HG02973 (cell line): Measurements from ENCODE around the gene GDPD5.

Experiments used
- ATAC-seq: cut with Tn5 transposase; IDR thresholded peaks from one replicate; pipeline ENCODE4 v1.9.1; 2021; ENCODE audit warnings: moderate library complexity; ENCODE audit not compliant: unreplicated experiment

Gene GDPD5

DNA sequence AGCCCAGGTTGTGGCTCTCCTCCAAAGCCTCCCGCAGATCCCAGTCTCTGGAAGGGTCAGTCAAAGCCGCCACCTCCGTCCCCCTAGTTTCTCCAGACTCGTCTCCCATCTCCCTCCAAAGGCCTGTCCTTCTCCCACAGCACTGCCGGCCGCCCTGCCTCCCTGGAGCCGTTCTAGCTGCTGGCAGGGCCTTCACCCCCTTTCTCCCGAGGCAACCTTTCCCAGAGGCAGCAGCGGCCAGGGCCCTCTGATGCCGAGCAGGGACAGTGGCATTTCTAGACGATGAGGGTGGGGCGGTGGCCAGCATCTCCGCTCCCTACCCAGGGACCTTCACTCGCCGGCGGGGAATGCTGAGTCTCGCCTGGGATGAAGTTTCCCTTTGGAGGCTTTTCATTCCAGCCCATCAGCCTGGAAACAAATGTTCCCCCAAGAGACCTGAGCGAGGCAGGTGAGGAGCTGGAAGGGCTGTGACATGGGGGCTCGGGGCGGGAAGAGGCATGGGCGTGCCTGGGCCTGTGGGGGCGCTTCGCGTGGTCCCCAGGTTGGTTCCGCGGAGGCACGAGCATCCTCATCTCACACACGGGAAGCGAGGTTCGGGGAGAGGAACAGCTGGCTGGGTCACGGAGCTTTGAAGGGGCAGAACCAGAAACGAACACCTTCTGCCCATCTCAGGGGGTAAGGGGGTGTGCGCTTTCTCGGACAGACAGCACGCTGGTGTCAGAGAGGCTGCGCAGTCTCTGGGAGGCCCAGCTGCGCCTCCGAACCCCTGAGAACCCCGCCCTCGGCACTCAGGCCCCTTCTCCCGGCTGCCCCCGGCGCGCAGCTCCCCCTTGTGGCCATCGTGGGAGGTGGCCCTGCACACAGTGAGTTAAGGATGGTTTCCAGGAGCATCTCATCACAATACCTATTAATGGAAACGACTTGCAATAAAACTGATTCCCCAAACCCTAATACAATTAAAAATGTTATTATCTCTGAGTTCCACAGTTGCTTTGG, 74.6 kb downstream of the GDPD5 start:
- ATAC-seq, result no peak

DNA sequence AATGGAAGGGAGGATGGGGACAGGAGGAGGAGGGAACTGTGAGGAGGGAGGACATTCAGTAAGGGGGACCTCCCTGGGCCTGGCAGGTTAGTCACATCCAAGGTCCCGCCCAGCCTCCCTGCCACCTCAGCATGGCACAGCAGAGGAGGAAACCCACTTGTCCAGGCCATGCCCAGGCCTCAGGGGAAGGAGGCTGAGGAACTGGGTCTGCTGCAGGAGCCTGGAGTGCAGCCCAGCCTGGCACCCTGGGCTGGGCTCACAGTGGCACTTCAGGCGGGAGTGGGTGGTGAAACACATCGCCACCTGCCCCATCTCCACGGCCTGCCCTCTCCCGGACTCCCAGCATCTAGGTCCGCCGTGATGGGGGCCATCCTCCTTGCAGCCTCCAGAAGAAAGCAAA, 75.5 kb downstream of the GDPD5 start:
- no peak for ATAC-seq

DNA sequence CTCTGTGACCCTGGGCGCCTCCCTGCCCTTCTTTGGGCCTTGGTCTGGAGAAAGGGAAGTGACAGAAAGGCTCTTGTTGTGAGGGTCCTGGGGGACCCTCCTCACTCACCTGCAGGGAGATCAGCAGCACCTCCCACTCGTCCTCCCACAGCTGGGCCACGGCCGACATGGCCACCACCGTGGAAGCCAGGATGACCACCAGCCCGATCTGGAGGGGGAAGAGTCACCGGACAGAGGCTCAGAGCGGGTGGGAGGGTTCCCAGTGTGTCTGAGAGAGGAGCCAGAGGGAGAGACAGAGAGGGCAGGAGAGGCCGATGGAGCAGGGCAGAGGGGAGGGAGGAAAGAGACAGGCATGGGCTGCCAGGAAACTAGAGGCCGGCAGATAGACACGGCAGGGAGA, 76.0 kb downstream of the GDPD5 start:
- no peak for ATAC-seq

DNA sequence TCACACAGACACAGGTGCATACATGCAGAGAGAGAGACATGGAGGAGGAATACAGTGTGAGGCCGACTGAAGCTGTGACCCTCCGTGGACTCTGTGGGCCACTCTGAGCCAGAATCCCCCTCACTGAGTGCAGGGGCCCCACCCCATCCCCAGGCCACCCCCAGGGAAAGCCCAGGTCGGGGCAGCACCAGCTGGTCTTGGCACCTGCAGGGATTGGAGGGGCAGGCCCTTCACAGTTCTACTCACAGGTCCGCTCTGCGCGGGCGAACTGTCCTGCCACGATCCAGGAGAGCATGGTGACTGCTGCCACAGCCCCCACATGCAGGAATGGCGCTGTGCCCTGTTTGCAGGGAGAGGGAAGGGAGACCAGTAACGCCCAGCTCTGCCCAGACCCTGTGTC, 76.5 kb downstream of the GDPD5 start:
- no peak for ATAC-seq

DNA sequence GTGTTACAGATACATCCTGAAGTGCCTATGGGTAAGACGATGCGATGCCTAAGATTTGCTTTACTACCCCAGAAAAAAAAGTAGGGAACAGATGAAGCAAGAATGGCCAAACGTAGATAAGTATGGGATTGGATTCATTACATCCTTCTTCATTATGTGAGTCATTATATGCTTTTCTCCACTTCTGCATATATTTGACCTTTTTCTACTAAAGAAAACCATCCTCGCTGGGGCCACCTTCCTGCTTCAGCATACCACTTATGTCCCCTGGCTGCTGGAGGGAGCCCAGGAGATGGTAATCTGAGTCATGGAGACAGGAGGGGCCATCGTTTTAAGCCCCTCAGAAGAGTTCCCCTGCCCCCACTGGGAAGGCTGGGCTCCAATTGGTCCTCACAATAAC, 78.3 kb downstream of the GDPD5 start:
- no peak for ATAC-seq

DNA sequence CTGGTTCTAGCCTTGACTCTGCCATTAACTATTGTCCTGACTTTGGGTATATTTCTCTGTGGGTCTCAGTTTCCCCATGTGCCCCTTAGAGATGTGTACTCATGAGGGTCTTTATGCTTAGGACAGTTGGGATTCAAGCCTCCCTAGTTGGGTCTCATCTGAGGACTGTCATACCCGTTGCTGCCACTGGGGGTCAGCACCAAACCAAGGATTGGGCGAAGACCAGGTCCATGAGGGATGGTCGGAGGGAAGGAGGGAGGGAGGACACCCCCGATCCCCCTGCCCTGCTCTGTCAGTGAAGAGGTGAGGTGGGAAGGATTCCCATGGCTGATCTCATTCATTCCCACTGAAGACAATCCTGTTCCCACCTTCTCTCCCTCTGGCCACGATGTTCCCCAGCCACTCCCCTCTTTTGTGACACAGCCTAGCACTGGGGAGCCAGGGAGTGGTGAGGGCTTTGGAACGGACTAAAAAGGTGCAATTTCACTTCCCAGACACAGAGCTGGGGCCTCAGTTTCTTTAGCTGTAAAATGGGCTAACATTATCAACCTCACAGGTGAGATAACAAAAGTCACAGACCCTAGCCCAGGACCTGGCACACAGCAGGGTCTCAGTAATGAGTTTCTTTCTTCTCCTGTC, 80.3 kb downstream of the GDPD5 start:
- no peak for ATAC-seq

DNA sequence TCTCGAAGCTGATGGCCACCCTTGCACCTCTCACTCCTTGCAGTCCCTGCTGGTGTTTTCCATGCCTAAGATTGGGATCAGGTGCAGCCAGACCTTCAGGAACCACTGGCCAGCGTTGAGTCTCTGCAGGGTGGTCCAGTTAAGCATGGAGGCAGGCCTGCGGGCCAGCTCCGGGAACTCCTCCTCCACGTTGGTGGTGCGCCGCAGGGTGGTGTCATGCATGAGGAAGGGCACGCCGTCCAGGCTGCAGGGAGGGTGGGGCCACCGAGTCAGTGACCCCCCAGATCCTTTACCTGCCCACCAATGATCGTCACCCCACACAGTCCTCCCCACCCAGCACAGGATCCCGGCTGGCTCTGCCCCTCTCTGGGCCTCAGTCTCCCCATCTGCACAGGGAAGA, 82.7 kb downstream of the GDPD5 start:
- no peak for ATAC-seq

DNA sequence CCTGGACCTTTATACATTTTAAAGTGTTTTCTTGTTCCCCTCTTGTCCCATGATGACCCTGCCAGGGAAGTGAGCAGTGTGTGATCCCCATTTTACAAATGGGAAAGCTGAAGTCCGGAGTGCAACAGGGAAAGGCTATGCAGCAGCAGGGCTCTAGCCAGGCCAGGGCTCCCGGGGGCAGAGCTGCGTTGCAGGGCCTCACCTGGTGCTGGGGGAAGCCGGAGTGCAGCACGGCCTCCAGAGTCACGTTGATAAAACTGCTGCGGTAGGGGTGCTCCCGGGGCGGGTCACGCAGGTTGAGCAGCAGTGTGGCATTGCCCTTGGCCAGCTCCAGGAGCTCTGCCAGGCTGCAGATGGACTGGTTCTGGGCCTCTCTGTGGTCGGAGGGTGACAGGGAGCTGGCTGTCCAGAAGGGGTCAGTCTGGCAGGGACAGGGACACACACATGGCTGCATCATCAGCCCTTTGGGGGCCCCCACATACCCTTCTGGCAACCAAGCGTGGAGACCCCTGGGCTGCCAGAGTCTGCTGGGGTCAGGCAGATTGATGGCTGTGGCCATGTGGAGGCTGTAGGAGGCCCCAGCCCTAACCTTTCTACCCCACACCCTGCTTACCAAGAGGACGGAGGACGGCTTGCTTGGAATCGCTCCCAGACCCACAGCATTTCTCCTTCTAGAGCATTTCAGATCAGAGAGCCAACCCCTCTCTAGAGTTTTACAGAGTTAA, 83.4 kb downstream of the GDPD5 start:
- no peak for ATAC-seq

DNA sequence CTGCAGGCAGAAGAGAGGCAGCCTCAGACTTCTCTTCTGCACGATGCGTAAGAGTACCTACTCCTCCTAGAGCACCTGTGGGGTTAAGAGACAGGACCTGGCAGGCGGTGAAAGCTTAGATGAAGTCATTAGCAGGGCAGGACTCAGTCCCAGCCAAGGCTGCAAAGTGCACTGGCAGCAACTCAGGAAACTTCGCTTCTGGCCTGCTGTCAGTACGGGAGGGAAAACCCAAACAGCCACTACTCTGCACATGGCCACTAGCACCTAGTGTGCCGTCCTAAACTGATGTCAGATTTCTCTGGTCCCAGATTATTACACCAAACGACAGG, 84.0 kb downstream of the GDPD5 start:
- ATAC-seq, result no peak

DNA sequence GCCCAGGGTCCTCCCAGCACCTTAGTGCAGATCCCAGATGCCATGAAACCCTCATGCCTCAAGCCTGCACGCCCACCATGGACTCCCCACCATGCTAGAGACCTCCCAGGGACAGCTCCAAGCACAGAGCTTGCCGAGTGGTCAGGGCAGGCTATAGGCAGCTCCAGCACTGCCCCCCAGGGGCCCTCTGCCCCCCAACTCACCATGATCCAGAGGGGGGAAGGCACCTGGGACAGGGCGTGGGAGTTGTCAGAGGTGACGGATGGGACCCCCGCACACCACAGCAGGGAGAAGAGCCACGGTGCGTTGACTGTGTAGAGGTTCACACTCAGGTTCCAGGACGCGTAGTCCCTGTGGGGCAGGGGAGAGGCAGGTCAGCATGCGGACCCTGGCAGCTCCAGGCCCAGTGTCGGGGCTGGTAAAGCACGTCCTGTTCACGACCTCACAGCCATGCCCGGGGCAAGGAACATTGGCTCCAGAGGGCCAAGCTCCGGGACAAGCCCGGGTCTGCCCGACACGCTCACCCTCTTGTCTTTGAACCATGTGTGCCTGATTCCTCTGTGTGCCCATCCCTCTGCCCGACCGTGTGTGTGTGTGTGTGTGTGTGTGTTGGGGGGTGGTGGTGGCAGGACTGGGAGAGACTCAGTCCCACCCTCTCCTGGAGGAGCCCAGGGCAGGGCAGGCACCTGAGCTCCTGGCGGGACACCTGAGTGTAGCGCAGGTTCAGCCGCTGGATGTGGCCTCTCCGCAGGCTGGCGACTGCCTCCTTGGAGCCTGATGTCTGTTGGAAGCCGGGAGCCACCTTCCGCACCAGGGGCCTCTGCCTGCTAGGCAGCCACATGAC, 84.6 kb downstream of the GDPD5 start:
- no peak for ATAC-seq

DNA sequence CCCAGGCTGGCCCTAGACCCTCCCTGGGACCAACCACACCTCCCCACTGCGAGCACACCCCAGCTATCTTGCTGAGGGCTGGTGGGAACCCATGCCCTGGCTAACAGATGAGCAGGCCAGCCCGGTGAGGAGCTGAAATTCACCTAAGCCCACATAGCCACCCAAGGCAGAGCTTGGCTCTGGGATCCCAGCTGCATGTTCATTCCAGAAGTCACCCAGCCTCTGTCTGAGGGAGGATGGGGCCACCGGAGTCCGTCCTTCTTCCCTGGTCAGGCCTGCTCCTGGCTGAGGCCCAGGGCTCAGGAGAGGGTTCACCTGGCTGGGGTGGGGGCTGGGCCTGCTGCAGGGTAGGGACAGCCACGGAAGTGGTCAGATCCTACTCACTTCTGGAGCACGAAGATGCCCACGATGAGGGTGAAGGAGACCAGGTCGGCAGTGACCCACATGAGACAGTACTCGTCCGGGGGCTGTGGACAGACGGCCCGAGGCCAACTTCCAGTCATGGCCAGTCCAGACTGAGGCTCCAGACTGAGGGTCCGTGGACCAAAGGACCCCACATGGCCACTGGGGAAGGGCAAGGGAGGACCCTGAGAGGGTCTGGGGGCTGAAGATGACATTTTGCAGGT, 86.1 kb downstream of the GDPD5 start:
- no peak for ATAC-seq

DNA sequence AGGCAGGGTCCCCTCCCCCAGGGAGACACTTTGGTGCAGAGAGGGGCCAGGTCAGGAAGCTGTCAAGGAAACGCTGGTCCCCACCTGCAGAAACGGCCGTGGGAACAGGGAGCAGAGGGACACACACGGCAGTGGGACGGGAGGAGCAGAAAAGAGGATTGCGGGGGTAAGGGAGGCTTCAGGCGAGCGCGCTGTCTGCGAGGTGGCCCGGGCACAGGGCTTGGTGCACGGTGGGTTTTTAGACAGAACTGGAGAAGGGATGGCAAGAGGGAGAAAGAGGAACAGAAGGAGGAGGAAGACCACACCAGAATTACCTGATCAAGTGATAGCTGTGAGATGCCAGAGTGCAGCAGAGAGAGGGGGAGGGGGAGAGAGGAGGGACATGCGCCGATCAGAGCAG, 86.7 kb downstream of the GDPD5 start:
- no peak for ATAC-seq

DNA sequence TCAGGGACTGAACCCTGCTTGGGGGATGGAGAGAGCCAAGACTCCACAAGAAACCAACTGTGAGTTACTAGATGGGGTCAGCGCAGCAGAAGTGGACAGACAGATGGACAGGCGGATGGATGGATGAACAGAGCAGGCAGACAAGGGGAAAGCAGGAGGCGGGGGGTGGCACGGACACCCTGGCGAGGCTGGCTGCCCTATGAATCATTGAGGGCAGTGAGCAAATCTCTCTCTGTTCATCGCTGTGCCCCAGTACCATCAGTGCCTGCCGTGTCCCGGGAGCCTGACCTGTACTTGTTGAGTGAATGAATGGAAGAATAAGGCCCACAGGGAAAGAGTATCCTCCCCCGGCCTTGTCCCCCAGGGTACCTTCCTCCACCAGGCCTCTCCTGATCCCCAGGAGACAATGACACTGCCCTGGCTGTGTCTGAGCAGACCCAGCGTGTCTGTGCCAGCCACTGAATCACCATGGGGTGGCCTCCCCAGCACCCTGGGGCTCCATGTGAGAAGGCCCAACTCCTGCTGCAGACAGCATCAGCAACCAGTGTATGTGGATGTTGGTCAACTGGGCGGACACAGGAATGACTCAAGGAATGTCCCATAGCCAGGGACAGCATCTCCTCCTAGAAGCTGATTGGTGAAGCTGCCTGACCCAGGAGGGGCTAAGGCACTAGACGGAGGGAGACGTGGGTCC, 87.6 kb downstream of the GDPD5 start:
- ATAC-seq, result no peak

DNA sequence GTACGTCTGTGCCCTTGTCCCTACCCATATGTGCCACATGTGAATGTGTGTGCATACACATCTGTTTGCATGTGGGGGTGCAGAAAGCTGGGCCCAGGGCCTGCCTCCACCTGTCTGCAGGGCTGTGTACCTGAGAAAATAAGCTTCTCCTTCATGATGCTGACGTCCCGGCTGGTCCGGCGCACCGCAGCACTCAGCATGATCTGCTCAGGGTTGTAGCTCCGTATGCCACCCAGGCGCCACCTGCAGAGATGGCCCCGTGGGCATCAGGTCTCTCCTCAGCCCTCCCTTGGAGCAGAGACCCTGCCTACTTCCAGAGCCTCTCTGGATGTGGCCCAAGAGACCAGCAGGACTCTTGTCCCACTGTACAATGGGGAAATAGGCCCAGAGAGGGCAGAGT, 88.9 kb downstream of the GDPD5 start:
- ATAC-seq, result no peak

DNA sequence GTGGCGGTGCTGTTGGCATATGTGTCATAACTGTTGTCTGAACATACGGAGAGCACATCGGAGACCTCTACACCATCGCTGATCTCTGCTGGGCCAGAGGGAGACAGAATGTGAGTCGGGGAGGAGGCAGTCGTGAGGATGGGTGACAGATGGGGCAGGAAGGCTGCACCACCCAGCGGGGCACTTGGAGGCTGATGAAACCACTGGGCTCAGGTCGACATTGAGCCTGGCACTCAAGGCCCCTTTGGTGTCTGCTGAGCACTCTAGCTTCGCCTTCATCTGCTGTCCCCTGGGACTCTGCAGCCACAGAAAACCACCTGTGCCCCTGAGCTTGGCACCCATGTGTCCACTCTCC, 90.2 kb downstream of the GDPD5 start:
- no peak for ATAC-seq

DNA sequence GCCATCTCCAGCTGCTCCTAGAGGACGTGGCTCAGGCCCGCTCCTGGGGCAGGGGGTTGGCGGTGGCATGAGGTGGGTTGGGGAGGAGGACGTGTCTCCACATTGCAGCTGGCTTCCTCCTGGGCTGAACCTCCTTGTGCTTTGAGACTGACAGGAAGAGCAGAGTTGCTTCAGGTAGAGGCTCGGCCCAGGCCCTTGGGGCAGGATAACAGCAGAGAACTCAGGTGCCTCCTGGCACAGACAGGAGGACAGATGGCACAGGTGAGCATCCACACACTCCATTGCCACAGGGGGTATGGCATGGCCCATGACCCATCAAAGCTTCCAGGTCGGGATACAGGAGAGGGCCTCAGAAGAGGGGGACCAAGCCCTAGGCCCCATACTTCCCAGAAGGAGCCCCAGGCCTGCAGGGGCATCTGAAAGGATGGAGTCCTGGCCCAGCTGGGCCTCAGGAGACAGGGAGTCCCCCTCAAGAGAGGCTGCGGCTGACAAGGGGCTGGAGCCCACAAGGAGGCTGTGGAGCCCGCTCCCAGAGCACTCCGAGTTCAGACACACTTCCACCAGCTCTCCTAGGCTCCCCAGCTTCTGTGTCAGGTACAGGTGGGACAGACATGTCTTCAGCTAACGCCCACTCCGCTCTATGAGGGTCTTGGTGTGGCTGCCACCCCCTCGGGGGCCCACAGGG, 90.7 kb downstream of the GDPD5 start:
- no peak for ATAC-seq

DNA sequence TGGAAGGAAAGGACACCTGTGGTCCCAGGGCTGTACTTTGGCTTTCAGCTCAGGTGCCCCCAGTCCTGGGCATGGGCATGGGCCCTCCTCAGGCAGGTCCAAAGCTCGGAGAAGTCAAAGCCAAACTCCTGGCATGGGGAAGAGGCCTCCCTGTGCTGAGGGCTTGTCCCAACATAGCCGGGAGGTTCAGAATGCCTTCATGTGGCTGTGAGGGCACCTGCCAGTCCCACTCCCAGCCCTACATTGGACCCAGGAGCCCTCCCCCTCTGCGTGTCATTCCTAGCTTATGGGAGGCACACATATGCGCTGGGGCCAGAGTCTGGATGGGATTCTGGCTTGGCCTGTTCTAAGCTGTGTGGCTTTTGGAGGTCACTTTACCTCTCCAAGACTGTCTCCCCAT, 91.7 kb downstream of the GDPD5 start:
- ATAC-seq, result no peak

DNA sequence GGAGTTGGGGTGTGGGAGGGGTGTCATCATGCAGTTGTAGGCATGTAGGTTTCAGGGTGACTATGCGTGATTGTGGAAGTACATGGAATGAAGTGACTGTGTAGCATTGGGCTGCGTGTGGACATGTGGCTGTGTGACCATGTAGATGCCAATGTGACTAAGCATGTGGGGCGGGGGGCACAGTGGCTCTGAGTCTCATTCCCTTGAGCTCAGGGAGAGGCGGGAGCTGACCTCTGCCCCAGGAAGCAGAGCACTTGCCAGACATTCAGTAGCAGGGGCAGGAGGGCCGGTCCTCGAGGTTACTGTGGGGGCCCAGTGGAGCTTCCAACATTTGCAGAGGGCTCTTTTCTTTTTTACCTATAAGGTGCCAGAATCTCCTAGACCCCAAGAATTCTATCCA, 92.3 kb downstream of the GDPD5 start:
- ATAC-seq, result no peak

DNA sequence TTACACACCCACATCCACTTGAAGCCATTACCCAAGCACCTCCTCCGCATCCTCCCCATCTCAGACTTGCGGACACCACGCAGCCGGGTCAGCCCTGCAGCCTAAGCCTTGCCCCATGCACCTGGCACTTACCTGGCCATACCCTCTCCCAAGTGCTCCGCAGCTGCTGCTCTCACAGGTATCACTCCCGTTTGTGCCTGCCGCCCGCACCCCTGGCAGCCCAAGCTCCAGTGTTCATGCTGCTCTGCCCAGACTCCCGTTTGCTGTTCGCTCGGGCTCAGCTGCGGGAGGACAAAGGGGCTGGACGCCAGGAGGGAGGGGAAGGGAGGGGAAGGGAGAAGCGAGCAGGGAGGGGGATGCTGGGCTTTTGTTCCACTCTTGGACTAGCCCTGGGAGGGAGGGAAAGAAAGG, 92.8 kb downstream of the GDPD5 start, which contains the start of gene KLHL35:
KLHL35 (minus strand) TSS at position 293 of the 411 bp plus-strand sequence. CDS start 2,574 bp downstream, outside the sequence.
- no peak for ATAC-seq
